ENCODE measurements around the gene SMIM11. TPM values are rescaled to one million over a fixed set of nuclear protein-coding genes. Genes with fewer than 3 reads are reported as not detected.
"Not testable (repeated sequence)": the region's sequence is repeated elsewhere in the genome, so short reads cannot be mapped to it uniquely, and the experiment has no call there.

Gene SMIM11, protein sequence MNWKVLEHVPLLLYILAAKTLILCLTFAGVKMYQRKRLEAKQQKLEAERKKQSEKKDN
- 7.1 and 18.7 TPM in 2 replicates for total RNA-seq

GRCh38 chr21:34374940-34375618 lies at the start of gene SMIM11:
Gene SMIM11, plus strand, starts transcription at chr21:34375507. Its CDS starts 3,998 bp downstream, at chr21:34379505.
- DNase-seq (ENCODE audit: low spot score); intact Hi-C loops (cut with micrococcal nuclease); H3K4me1 Mint-ChIP-seq (ENCODE audit: low read depth); H3K27ac Mint-ChIP-seq; H3K27me3 Mint-ChIP-seq (ENCODE audit: insufficient read depth); H3K36me3 Mint-ChIP-seq (ENCODE audit: low read depth); H3K9me3 Mint-ChIP-seq; H3K4me3 Mint-ChIP-seq: not testable (repeated sequence)

- Mint-ChIP-seq H3K27me3 (ENCODE audit: insufficient read depth) (peaks cover 12% of the 10 kb centered on the region), H3K9me3 (peaks cover 7% of the 10 kb centered on the region), H3K36me3 (ENCODE audit: low read depth) (no peaks in the 10 kb centered on the region), H3K4me1 (ENCODE audit: low read depth) (no peaks in the 10 kb centered on the region), H3K4me3 (no peak overlapping the region), H3K27ac (no peak overlapping the region)
- intact Hi-C loops (cut with micrococcal nuclease) = no loop called here
- DNase-seq (ENCODE audit: low spot score) = no peak
Observed at GRCh38 chr21:34330055-34330454, 45.3 kb upstream of the SMIM11 start.

- Mint-ChIP-seq H3K27ac (no peak overlapping the region), H3K36me3 (ENCODE audit: low read depth) (no peaks in the 10 kb centered on the region)
Observed at GRCh38 chr21:34331726-34332125, 43.6 kb upstream of the SMIM11 start.

GRCh38 chr21:34332347-34332746 lies 43.0 kb upstream of the SMIM11 start:
- no peak for DNase-seq (ENCODE audit: low spot score)
- no peaks in the 10 kb centered on the region for H3K36me3 Mint-ChIP-seq (ENCODE audit: low read depth)
- peaks cover 7% of the 10 kb centered on the region for H3K9me3 Mint-ChIP-seq
- H3K27me3 Mint-ChIP-seq (ENCODE audit: insufficient read depth) = peaks cover 8% of the 10 kb centered on the region
- H3K4me1 Mint-ChIP-seq (ENCODE audit: low read depth) = no peaks in the 10 kb centered on the region
- intact Hi-C loops (cut with micrococcal nuclease) = no loop called here
- no peak overlapping the region for H3K4me3 Mint-ChIP-seq
- H3K27ac Mint-ChIP-seq = no peak overlapping the region

More at GRCh38 chr21:34331726-34332125, 43.6 kb upstream of the SMIM11 start:
- Mint-ChIP-seq H3K9me3 (peaks cover 7% of the 10 kb centered on the region), H3K4me3 (no peak overlapping the region), H3K4me1 (ENCODE audit: low read depth) (no peaks in the 10 kb centered on the region), H3K27me3 (ENCODE audit: insufficient read depth) (peaks cover 7% of the 10 kb centered on the region)
- DNase-seq (ENCODE audit: low spot score) = no peak
- intact Hi-C loops (cut with micrococcal nuclease) = no loop called here

GRCh38 chr21:34333121-34333739 lies 42.1 kb upstream of the SMIM11 start:
- no peak for DNase-seq (ENCODE audit: low spot score)
- intact Hi-C loops (cut with micrococcal nuclease) = no loop called here
- Mint-ChIP-seq H3K27ac (no peak overlapping the region), H3K4me3 (no peak overlapping the region), H3K36me3 (ENCODE audit: low read depth) (no peaks in the 10 kb centered on the region), H3K27me3 (ENCODE audit: insufficient read depth) (peaks cover 3% of the 10 kb centered on the region), H3K4me1 (ENCODE audit: low read depth) (peaks cover 8% of the 10 kb centered on the region), H3K9me3 (peaks cover 7% of the 10 kb centered on the region)

GRCh38 chr21:34335316-34335715 lies 40.0 kb upstream of the SMIM11 start:
- Mint-ChIP-seq H3K4me3 (no peak overlapping the region), H3K27me3 (ENCODE audit: insufficient read depth) (peaks cover 3% of the 10 kb centered on the region), H3K4me1 (ENCODE audit: low read depth) (peaks cover 14% of the 10 kb centered on the region), H3K9me3 (no peaks in the 10 kb centered on the region), H3K36me3 (ENCODE audit: low read depth) (no peaks in the 10 kb centered on the region), H3K27ac (no peak overlapping the region)
- DNase-seq (ENCODE audit: low spot score) = no peak
- intact Hi-C loops (cut with micrococcal nuclease) = no loop called here

DNA sequence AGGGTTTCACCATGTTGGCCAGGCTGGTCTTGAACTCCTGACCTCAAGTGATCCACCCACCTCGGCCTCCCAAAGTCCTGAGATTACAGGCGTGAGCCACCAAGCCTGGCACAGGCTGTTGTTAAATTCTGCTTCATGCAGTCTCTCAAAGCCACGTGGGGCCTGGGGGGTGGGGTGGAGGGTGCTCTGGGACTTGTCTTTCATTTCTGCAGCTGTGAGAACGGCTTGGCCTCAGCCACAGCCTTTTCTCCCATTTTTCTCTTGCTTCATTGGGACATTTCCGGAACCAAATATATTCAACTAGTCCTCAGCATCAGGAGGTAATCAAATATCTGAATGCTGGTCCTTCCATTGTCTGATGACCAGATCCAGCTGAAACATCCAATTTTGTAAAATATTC lies 39.1 kb upstream of the SMIM11 start:
- Mint-ChIP-seq H3K27ac (no peak overlapping the region), H3K4me3 (no peak overlapping the region), H3K36me3 (ENCODE audit: low read depth) (no peaks in the 10 kb centered on the region), H3K4me1 (ENCODE audit: low read depth) (peaks cover 19% of the 10 kb centered on the region), H3K27me3 (ENCODE audit: insufficient read depth) (peaks cover 3% of the 10 kb centered on the region), H3K9me3 (no peaks in the 10 kb centered on the region)
- DNase-seq (ENCODE audit: low spot score) = no peak
- intact Hi-C loops (cut with micrococcal nuclease) = no loop called here

DNA sequence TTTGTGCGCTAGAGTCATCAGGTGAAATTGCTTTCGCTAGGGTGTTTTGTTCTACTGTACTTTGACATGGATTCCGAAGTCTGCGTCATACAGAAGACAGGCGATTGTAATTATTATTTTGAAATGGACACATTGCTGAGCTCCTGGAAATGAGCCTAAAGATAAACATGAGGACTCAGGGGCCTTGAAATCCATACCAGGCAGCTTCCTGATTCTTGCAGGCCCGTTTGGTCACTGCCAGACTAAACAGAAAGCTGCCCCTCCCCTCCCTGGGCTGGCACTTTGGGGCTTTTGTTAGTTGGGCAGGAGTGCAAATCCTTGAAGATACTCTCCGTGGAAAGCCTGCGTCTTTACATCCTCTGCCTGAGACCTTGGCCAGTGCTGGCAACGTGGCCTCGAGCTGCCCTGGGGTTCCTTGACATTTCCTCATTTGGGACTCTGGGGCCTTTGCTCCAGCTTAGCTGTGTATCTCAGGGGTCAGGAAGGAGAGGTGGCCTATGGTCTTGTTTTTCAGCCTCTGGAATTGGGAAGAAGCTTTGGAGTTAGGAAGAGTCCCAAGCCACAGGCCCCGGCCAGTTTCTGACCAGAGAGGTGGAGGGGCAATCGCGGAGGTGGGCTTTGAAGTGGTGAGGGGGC lies 38.4 kb upstream of the SMIM11 start:
- no peak overlapping the region for H3K27ac Mint-ChIP-seq
- H3K27me3 Mint-ChIP-seq (ENCODE audit: insufficient read depth) = peaks cover 3% of the 10 kb centered on the region
- no peaks in the 10 kb centered on the region for H3K36me3 Mint-ChIP-seq (ENCODE audit: low read depth)
- peaks cover 19% of the 10 kb centered on the region for H3K4me1 Mint-ChIP-seq (ENCODE audit: low read depth)
- DNase-seq (ENCODE audit: low spot score) = no peak
- intact Hi-C loops (cut with micrococcal nuclease) = no loop called here
- H3K4me3 Mint-ChIP-seq = no peak overlapping the region
- H3K9me3 Mint-ChIP-seq = no peaks in the 10 kb centered on the region

DNA sequence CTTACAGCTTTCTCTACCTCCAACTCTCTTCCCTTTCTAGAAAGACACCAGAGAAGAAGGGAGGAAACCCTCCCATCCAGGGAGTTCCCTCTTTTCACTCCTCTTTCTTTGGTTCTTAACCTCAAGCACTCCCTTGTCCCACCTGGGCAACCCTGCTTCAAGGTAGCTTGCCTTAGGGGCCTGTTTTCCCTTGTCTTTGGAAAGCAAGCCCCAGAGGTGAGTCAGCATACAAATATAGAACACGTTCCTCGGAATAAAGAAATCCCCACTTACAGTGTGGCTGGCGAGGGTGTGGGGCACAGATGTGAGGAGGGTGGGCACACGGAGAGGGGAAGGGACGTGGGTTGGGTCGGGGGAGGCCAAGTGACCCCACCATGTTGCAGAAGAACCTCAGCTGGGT lies 37.6 kb upstream of the SMIM11 start:
- Mint-ChIP-seq H3K4me1 (ENCODE audit: low read depth) (peaks cover 19% of the 10 kb centered on the region), H3K9me3 (no peaks in the 10 kb centered on the region), H3K4me3 (no peak overlapping the region), H3K36me3 (ENCODE audit: low read depth) (no peaks in the 10 kb centered on the region), H3K27ac (no peak overlapping the region), H3K27me3 (ENCODE audit: insufficient read depth) (peaks cover 7% of the 10 kb centered on the region)
- intact Hi-C loops (cut with micrococcal nuclease) = no loop called here
- no peak for DNase-seq (ENCODE audit: low spot score)

DNA sequence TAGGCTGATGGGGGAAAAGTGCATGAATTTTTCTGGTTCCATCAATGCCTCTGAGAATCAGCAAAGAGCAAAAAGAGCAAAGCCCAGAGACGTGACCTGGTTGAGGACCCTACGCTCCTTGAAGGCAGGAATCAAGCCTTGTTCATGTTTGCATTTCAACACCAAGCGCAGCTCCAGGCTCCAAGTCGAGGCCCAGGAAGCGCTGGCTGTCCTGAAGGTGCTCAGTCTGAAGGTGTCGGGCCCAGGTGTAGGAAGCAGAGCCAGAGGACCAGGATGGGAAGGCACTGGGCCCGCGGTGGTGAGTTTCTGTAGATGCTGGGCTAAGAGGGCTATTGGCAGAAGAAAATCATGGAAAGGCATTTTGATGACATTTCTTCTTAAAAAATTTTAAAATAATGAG lies 37.1 kb upstream of the SMIM11 start:
- Mint-ChIP-seq H3K27ac (no peak overlapping the region), H3K36me3 (ENCODE audit: low read depth) (no peaks in the 10 kb centered on the region), H3K27me3 (ENCODE audit: insufficient read depth) (peaks cover 7% of the 10 kb centered on the region), H3K4me1 (ENCODE audit: low read depth) (peaks cover 19% of the 10 kb centered on the region), H3K9me3 (no peaks in the 10 kb centered on the region), H3K4me3 (no peak overlapping the region)
- no peak for DNase-seq (ENCODE audit: low spot score)
- intact Hi-C loops (cut with micrococcal nuclease) = no loop called here

DNA sequence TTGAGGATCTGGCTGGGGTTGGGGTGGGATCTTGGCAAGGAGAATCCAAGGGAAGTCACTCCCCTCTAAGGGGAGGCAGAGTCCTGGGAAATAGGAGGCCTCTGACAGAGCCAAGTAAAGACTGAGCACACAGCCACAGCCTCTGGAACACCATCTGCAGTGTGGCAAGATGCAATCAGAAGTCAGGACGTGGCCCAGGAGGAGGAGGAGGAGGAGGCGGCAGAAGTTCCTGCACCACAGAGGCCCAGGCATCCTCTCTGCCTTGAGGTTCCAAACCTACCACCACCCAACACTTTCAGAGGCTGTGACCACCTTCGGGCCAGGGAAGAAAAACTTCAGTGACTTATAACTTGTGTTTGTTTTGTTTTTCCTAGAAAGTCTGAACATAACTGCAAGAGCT lies 35.2 kb upstream of the SMIM11 start:
- Mint-ChIP-seq H3K27me3 (ENCODE audit: insufficient read depth) (peaks cover 12% of the 10 kb centered on the region), H3K4me1 (ENCODE audit: low read depth) (peaks cover 19% of the 10 kb centered on the region), H3K27ac (peak overlapping the region; percentile 19), H3K36me3 (ENCODE audit: low read depth) (no peaks in the 10 kb centered on the region), H3K4me3 (no peak overlapping the region), H3K9me3 (no peaks in the 10 kb centered on the region)
- DNase-seq (ENCODE audit: low spot score) = no peak
- intact Hi-C loops (cut with micrococcal nuclease) = no loop called here

GRCh38 chr21:34342476-34342875 lies 32.8 kb upstream of the SMIM11 start:
- no peak overlapping the region for H3K4me3 Mint-ChIP-seq
- peaks cover 15% of the 10 kb centered on the region for H3K27me3 Mint-ChIP-seq (ENCODE audit: insufficient read depth)
- intact Hi-C loops (cut with micrococcal nuclease) = no loop called here
- no peaks in the 10 kb centered on the region for H3K9me3 Mint-ChIP-seq
- no peak overlapping the region for H3K27ac Mint-ChIP-seq
- no peaks in the 10 kb centered on the region for H3K36me3 Mint-ChIP-seq (ENCODE audit: low read depth)
- H3K4me1 Mint-ChIP-seq (ENCODE audit: low read depth) = peaks cover 24% of the 10 kb centered on the region
- DNase-seq (ENCODE audit: low spot score) = no peak

GRCh38 chr21:34343347-34343746 lies 32.0 kb upstream of the SMIM11 start:
- peaks cover 22% of the 10 kb centered on the region for H3K4me1 Mint-ChIP-seq (ENCODE audit: low read depth)
- DNase-seq (ENCODE audit: low spot score) = no peak
- no peak overlapping the region for H3K27ac Mint-ChIP-seq
- H3K27me3 Mint-ChIP-seq (ENCODE audit: insufficient read depth) = peaks cover 18% of the 10 kb centered on the region
- intact Hi-C loops (cut with micrococcal nuclease) = no loop called here
- H3K36me3 Mint-ChIP-seq (ENCODE audit: low read depth) = no peaks in the 10 kb centered on the region
- H3K4me3 Mint-ChIP-seq = no peak overlapping the region
- H3K9me3 Mint-ChIP-seq = no peaks in the 10 kb centered on the region

Data from activated T-helper 1 cell treated with anti-CD3 and anti-CD28 coated beads, Interleukin-12 subunit alpha, Interleukin-12 subunit beta, Interleukin-2, Interleukin-4 antibody, amounts not matched to agents 30 ng/mL and 10 ng/mL and 1 ng/mL, durations not matched to agents 14 hours and 24 hours and 36 hours (primary cell).